HS-5 (cell line): ENCODE data around the gene SSH2.
"Not testable (repeated sequence)": the region's sequence is repeated elsewhere in the genome, so short reads cannot be mapped to it uniquely, and the experiment has no call there.

Experiments
- DNase-seq: peaks from one replicate; pipeline ENCODE4 v3.0.0-alpha.2; 2012; ENCODE audit warnings: low read depth

Gene SSH2

GRCh38 chr17:29930409-29931010 lies 482 bp upstream of the SSH2 start:
- DNase-seq, result no peak

GRCh38 chr17:29929006-29929532 lies 959 bp downstream of the SSH2 start:
- DNase-seq, result no peak

- no peak for DNase-seq
These were observed 2.5 kb downstream of the SSH2 start for GRCh38 chr17:29927546-29927945.

DNA sequence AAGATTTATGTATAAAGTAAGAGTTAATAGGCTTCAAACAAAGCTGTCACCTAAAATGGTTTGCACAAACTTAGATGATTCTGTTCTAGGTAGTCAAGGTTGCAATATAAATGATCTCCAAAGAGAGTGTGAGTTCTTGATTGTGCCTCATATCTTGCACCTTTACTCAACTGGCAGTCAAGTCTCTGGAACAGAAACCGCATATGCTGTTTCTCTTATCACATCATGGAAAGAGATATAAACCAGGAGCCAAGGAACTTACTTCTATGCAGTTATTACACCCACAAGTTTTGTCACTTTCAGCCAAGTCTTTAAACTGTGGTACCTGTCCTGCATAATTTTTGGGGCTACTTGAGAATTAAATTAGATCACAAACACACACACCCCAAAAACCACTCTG lies 5.2 kb downstream of the SSH2 start:
- no peak for DNase-seq

DNA sequence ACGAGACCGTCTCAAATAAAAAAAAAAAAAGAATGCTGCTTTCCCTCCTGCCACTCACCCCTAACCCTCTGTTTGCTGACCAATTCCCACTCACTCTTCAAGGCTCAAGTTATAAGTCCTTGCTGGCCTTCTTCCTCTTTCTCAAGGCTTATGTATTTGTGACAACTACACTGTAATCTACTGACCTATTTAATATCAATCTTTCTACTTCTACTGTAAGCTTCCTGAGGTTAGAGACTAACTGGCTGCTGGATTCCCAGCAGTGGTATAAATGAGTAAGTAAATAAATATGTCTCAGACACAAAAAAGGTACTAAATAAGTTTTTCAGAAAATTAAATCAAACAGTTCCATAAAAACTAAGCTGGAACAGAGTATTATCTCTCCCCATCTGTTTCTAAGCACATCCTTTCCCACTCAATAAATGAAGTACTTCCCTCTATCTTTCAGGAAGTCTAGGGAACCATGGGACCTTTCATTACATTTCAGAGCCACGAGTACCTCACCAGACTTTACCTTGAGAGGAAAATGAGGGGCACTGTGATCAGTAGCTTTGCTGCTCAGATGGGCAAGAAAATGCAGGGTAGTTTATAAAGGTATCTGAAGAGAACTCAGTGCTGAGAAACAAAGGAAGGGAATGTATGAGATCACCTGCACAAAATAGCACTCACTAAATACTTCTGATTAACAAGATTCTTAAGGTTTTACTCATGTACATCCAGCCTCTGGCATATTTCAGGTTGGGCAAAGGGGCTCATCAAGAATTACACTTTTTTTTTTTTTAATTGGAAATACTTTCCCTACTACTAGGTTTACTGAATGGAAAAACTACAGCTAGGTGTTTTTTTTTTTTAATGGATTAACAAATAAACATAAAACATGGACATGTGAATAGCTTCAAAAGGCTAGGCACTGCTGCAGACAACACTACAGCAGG lies 10.8 kb downstream of the SSH2 start:
- peak; percentile 45 for DNase-seq

DNA sequence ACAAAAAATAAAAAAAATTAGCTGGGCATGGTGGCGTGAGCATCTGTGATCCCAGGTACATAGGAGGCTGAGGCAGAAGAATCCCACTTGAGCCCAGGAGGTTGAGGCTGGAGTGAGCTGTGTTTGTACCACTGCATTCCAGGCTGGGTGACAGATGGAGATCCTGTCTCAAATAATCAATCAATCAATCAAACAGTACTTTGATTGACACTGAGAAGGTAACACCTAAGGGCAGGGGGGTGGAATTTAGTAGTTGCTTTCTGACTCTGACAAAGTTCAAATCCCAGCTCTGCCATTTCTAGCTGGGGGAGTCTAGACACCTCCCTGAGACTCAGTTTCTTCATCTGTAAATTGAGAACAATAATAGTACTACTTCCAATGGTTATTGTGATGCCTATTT lies 12.0 kb downstream of the SSH2 start:
- no peak for DNase-seq

- no peak for DNase-seq
These were observed 15.1 kb downstream of the SSH2 start for GRCh38 chr17:29914819-29915537.

GRCh38 chr17:29911641-29912177 lies 18.3 kb downstream of the SSH2 start:
- DNase-seq, result no peak

- DNase-seq, result no peak
These were observed 20.6 kb downstream of the SSH2 start for GRCh38 chr17:29909236-29910003.

- no peak for DNase-seq
These were observed 23.1 kb downstream of the SSH2 start for GRCh38 chr17:29906969-29907368.

DNA sequence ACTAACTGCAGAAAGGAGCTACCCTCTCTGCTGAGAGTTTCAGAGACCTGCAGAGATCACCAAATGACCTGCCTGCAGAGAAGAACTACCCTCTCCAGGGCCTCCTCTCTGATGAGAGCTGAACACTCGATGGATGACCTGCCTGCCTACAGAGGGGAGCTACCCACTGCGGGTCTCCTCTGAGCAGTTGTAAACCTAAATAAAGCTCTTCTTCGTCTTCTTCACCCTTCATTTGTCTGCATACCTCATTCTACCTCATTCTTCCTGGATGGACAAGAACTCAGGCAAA lies 24.2 kb downstream of the SSH2 start:
- no peak for DNase-seq

- no peak for DNase-seq
These were observed 24.7 kb downstream of the SSH2 start for GRCh38 chr17:29905086-29905878.

- no peak for DNase-seq
These were observed 26.6 kb downstream of the SSH2 start for GRCh38 chr17:29903471-29903870.

DNA sequence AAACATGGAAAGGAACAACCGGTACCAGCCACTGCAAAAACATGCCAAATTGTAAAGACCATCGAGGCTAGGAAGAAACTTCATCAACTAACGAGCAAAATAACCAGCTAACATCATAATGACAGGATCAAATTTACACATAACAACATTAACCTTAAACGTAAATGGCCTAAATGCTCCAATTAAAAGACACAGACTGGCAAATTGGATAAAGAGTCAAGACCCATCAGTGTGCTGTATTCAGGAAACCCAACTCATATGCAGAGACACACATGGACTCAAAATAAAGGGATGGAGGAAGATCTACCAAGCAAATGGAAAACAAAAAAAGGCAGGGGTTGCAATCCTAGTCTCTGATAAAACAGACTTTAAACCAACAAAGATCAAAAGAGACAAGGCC lies 32.9 kb downstream of the SSH2 start:
- not testable (repeated sequence) for DNase-seq

DNA sequence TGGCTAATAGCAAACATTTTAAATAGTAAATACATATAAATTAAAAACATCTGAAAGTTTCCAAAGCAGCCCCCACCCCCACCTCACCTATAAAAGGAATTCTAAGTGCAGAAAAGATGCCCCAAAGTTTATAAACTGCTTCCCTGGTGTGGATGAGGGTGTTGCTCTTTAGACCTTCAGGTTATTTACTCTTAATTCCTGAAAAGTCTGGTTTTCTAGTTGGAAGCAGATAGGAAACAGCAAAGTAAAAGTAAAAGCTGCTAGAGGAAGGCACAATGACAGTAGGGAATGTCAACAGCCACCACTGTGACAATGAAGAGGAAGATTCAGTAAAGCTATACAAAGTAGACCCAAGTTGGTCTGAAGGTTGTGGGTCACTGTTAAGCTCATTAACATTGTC lies 37.8 kb downstream of the SSH2 start:
- no peak for DNase-seq

- no peak for DNase-seq
These were observed 38.9 kb downstream of the SSH2 start for GRCh38 chr17:29891131-29891530.

GRCh38 chr17:29885031-29885640 lies 44.9 kb downstream of the SSH2 start:
- DNase-seq, result no peak

GRCh38 chr17:29883497-29883896 lies 46.5 kb downstream of the SSH2 start:
- DNase-seq, result no peak

- DNase-seq, result no peak
These were observed 48.8 kb downstream of the SSH2 start for GRCh38 chr17:29881256-29881655.

- no peak for DNase-seq
These were observed 50.0 kb downstream of the SSH2 start for GRCh38 chr17:29880031-29880430.
